ENCODE measurements around the gene HLA-B. TPM values are rescaled to one million over a fixed set of nuclear protein-coding genes. Genes with fewer than 3 reads are reported as not detected.
"Not testable (repeated sequence)": the region's sequence is repeated elsewhere in the genome, so short reads cannot be mapped to it uniquely, and the experiment has no call there.

Gene HLA-B
- total RNA-seq = 1,000 to 10,000 TPM in 3 of 4 donors, 100 to 1,000 TPM in 1; 995 to 1,612 (median 1,279) TPM

DNA sequence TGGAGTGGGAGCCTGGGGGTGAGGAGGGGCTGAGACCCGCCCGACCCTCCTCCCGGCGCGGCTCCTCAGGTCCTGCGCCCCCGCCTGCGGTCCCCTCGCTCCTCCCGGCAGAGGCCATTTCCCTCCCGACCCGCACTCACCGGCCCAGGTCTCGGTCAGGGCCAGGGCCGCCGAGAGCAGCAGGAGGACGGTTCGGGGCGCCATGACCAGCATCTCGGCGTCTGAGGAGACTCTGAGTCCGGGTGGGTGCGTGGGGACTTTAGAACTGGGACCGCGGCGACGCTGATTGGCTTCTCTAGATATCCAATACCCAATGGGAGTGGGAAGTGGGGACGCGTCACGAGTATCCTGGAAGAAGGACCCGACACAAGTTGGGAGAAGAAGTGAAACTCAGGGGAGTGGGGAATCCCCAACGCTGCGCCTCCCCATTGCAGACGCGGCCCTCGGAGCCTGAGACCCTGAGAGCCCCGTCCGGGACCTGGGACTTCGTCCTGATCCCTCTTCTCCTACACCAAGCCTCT lies at the start of gene HLA-B:
Gene HLA-B, minus strand, starts transcription at position 234 of the 521 bp plus-strand sequence. Its CDS starts 21 bp downstream, at position 213.
- peak within 1 kb of the TSS; percentile 82 for H3K27ac ChIP-seq
- WGBS = 0% methylated on average over 7 of the region's 39 CpGs

DNA sequence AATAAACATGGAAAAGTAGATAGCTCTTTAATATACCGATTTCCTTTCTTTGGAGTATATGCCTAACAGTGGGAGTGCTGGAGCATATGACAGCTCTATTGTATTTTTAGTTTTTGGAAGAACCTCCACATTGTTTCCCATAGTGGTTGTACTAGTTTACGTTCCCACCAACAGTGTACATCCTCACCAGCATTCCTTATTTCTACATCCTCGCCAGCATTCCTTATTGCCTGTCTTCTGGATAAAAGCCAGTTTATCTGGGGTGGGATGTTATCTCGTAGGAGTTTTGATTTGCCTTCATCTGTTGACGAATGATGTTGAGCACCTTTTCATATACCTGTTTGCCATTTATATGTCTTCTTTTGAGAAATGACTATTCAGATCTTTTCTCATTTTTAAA lies 49.0 kb upstream of the HLA-B start:
- TF ChIP-seq, protein P1, sequence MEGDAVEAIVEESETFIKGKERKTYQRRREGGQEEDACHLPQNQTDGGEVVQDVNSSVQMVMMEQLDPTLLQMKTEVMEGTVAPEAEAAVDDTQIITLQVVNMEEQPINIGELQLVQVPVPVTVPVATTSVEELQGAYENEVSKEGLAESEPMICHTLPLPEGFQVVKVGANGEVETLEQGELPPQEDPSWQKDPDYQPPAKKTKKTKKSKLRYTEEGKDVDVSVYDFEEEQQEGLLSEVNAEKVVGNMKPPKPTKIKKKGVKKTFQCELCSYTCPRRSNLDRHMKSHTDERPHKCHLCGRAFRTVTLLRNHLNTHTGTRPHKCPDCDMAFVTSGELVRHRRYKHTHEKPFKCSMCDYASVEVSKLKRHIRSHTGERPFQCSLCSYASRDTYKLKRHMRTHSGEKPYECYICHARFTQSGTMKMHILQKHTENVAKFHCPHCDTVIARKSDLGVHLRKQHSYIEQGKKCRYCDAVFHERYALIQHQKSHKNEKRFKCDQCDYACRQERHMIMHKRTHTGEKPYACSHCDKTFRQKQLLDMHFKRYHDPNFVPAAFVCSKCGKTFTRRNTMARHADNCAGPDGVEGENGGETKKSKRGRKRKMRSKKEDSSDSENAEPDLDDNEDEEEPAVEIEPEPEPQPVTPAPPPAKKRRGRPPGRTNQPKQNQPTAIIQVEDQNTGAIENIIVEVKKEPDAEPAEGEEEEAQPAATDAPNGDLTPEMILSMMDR (IDR thresholded peaks at IDR 0.05) = no peak
- TF ChIP-seq POLR2A (IDR thresholded peaks at IDR 0.05) = no peak
- no peak for TF ChIP-seq POLR2AphosphoS5 (IDR thresholded peaks at IDR 0.05)
- no peak for TF ChIP-seq EP300 (IDR thresholded peaks at IDR 0.05)
- Histone ChIP-seq H3K27me3 (no peaks in the 10 kb centered on the region), H3K27ac (no peak overlapping the region), H3K4me1 (peaks cover 55% of the 10 kb centered on the region), H3K4me3 (no peak overlapping the region), H3K9me3 (no peaks in the 10 kb centered on the region), H3K36me3 (peaks cover 3% of the 10 kb centered on the region)
- WGBS = 63% methylated on average over 5 of the region's 5 CpGs
- no peak for DNase-seq (ENCODE audit: low spot score in 2 of 2)

More for the DNA sequence above, at the start of gene HLA-B:
- TF ChIP-seq EP300 (IDR thresholded peaks at IDR 0.05) = no peak
- TF ChIP-seq, protein P1 (IDR thresholded peaks at IDR 0.05) = no peak
- peak in 1 of 2 donors; percentile 60 for TF ChIP-seq POLR2A (IDR thresholded peaks at IDR 0.05)
- peak in 1 of 3 donors; percentile 76 for TF ChIP-seq POLR2AphosphoS5 (IDR thresholded peaks at IDR 0.05)
- H3K9me3 ChIP-seq = no peaks in the 10 kb centered on the region
- peak; percentile 87 to 95 for DNase-seq (ENCODE audit: low spot score in 2 of 2)
- peak within 1 kb of the TSS; percentile 68 for H3K4me3 ChIP-seq
- peaks cover 3% of the 10 kb centered on the region for H3K27me3 ChIP-seq
- H3K4me1 ChIP-seq = peaks cover 15% of the 10 kb centered on the region
- peaks cover 9% of the 10 kb centered on the region for H3K36me3 ChIP-seq

DNA sequence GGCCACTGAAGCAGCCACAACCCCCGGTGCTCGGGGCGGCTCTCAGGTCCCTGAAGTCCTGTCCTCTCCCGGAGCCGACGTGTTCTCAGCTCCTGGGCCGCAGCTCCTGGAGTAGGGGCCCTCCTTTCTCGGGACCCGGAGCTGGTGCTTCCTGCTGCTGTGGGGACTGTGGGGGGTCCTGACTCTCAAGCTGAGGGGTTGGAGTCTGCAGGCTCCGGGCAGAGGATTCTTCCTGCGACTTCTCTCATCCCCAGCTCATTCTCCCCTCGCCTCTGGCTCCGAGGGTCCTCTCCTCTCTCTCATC lies 47.0 kb upstream of the HLA-B start:
- Histone ChIP-seq H3K4me1 (peaks cover 57% of the 10 kb centered on the region), H3K27ac (peak overlapping the region; percentile 94), H3K4me3 (peak overlapping the region; percentile 64)
- H3K36me3 ChIP-seq; H3K27me3 ChIP-seq; DNase-seq (ENCODE audit: low spot score in 2 of 2); H3K9me3 ChIP-seq: not testable (repeated sequence)
- 9% methylated on average over 6 of the region's 13 CpGs for WGBS

DNA sequence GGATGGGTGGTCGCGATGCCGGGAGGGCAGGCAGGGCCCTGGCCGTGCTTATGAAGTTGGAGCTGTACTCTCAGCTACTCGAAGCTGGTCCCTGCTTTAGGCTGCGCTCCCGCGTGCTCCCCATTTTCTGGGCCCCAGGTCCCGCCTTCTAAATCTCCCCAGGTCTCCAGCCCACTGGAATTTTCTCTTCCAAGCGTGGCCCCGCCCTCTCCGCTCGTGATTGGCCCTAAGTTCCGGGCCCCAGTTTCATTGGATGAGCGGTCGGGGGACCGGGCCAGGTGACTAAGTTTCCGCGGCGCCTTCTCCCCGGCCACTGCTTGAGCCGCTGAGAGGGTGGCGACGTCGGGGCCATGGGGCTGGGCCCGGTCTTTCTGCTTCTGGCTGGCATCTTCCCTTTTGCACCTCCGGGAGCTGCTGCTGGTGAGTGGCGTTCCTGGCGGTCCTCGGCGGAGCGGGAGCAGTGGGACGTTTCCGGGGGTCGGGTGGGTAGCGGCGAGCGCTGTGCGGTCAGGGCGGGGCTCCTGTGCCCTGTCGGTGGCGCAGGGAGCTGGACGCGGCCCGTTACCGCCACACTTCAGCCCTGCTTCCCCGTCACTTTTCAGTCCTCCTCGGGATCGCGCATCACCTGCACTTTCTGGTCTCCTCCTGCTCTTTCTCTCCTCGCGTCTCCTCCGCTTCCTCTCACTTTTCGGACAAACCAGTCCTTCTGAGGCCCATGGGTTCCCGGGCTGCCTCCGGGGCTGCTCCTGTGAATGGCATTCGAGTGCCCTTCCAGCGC lies 46.5 kb upstream of the HLA-B start, which contains the start of gene MICA:
Gene MICA, plus strand, starts transcription at position 313 of the 778 bp plus-strand sequence. Its CDS starts 38 bp downstream, at position 351.
- peak; percentile 94 to 96 for DNase-seq (ENCODE audit: low spot score in 2 of 2)
- Histone ChIP-seq H3K9me3 (no peaks in the 10 kb centered on the region), H3K36me3 (no peaks in the 10 kb centered on the region), H3K4me1 (peaks cover 62% of the 10 kb centered on the region), H3K27me3 (no peaks in the 10 kb centered on the region), H3K27ac (peak within 1 kb of the TSS; percentile 94), H3K4me3 (peak within 1 kb of the TSS; percentile 64)
- WGBS = 0% methylated on average over 50 of the region's 58 CpGs
- TF ChIP-seq, protein P1 (IDR thresholded peaks at IDR 0.05) = no peak
- TF ChIP-seq POLR2AphosphoS5 (IDR thresholded peaks at IDR 0.05) = no peak
- TF ChIP-seq POLR2A (IDR thresholded peaks at IDR 0.05) = no peak
- TF ChIP-seq EP300 (IDR thresholded peaks at IDR 0.05) = no peak

DNA sequence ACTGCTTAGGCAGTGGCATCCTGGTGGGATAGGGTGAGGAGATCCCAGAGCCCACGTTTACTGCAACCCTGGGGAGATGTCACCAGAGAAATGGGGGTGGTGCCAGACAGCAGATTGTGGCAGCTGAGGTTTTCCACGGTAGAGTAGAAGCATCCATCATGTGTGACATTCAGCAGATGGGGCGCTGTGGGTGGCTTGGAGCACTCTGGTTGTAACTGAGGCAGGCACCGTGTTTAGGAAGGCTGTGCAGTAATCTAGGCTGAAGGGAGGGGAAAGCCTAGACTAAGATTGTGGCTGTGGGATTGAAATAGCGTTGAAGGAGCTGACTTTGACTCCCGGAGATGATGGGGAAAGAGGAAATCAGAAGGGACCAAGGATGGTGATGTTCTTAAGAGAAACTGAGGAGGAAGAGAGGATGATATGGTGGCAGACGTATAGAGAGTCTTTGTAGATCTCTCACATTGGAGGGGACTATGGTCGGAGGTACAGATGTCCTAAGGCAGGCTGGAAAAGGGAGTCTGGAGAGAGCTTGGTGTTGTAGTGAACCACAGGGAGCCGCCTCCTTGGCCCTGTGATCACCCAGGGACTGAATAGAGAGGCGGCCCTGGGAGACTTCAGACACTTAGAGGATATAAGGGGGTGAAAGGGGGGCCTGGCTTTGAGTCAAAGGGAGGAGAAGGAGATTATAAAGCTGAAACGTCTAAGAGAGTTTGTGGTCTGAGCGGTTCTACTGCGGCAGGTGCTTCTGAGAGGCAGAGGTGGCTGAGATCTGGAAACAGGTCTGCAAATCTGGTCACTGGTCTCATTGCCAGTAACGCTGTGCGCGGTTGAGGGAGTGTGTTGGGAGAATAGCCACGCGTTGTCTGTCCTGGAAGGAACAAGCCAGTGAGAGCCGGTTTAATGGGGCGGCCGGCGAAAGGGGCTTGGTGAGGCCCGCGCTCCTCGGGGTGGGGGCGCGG lies 45.6 kb upstream of the HLA-B start:
- H3K36me3 ChIP-seq = no peaks in the 10 kb centered on the region
- H3K27ac ChIP-seq = peak overlapping the region; percentile 94
- H3K9me3 ChIP-seq = no peaks in the 10 kb centered on the region
- DNase-seq (ENCODE audit: low spot score in 2 of 2) = peak in 1 of 2 donors; percentile 70
- no peaks in the 10 kb centered on the region for H3K27me3 ChIP-seq
- H3K4me3 ChIP-seq = peak overlapping the region; percentile 64
- no peak for TF ChIP-seq EP300 (IDR thresholded peaks at IDR 0.05)
- H3K4me1 ChIP-seq = peaks cover 62% of the 10 kb centered on the region
- WGBS = 4% methylated on average over 20 of the region's 27 CpGs

Data from suprapubic skin (tissue), 4 donors.